HG03139 (cell line): ENCODE results near the gene TAS2R42.

Source experiments
- ATAC-seq: cut with Tn5 transposase; IDR thresholded peaks from one replicate; pipeline ENCODE4 v1.9.1; 2021; ENCODE audit not compliant: unreplicated experiment

TAS2R42 gene

GRCh38 chr12:11147420-11147819, 39.3 kb downstream of the TAS2R42 start:
- ATAC-seq: no peak

DNA sequence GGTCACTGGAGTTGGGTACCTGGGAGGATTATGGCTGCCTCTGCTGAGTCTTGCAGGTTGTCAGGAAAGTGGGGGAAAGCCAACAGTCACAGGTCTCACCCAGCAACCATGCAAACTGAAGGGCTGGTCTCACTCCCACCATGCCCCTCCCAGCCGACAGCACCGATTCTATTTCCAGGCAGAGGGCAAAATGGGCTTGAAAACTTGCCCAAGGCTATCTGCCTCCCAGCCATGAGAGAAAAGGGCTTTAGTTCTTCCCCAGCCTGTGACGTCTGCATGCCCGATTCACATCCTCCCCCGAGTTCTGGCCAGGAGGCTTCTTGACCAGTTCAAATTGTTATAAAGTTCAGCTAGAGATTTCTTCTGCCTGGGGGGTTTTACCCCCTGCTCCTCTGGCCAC, 42.4 kb downstream of the TAS2R42 start:
- ATAC-seq: no peak

DNA sequence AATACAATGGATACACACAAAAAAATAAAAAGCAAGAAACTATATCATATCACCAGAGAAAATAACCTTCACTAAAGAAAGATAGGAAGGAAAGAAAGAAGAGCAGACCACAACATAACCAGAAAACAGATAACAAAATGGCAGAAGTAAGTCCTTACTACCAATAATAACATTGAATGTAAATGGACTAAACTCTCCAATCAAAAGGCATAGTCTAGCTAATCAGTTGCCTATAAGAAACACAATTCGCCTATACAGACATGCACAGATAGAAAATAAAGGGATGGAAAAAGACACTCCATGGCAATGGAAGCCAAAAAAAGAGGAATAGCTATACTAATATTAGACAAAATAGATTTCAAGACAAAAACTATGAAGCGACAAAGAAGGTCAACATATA, 43.4 kb downstream of the TAS2R42 start:
- ATAC-seq: no peak

GRCh38 chr12:11136075-11136474, 50.7 kb downstream of the TAS2R42 start:
- ATAC-seq: no peak
